ENCODE results near the gene JMJD1C.

DNA sequence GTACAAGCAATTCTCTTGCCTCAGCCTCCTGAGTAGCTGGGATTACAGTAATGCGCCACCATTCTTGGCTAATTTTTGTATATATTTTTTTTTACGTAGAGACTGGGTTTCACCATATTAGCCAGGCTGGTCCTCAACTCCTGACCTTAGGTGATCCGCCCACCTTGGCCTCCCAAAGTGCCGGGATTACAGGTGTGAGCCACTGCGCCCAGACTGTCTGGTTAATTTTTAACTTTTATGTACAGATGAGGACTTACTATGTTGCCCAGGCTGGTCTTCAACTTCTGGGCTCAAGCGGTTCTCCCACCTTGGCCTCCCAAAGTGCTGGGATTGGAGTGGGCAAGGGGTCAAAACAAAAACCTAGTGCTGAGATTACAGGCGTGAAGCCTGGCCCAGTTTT lies 101.8 kb downstream of the JMJD1C start:
- TF ChIP-seq SPI1 (IDR thresholded peaks at IDR 0.05; ENCODE audit: low read depth, low read length) (no peak), POLR2A (IDR thresholded peaks at IDR 0.05; ENCODE audit: low read depth, low read length) (no peak), POLR2AphosphoS5 (IDR thresholded peaks at IDR 0.05; ENCODE audit: low read depth, low read length) (no peak), TAF1 (IDR thresholded peaks at IDR 0.05; ENCODE audit: low read depth, low read length) (no peak), PAX5 (IDR thresholded peaks at IDR 0.05; ENCODE audit: insufficient read depth, low read length, severe bottlenecking) (no peak)
